Coronary artery (tissue), 2 donors: ENCODE measurements around the gene EVI5.
"Not testable (repeated sequence)": the region's sequence is repeated elsewhere in the genome, so short reads cannot be mapped to it uniquely, and the experiment has no call there.

Experiments used
- DNase-seq: peaks from one replicate; pipeline ENCODE4 v3.0.0-alpha.2; 2017; ENCODE audit warnings: low spot score
- H3K27ac ChIP-seq, 2 donors: fragments of 200-600 bp; sonication (generic); one replicate each; pipeline ENCODE4 v1.5.1; 2016 to 2019
- H3K4me3 ChIP-seq: fragments of 200-600 bp; sonication (generic); 2 replicates; pipeline ENCODE4 v1.5.1; 2016; ENCODE audit warnings: mild to moderate bottlenecking, moderate library complexity
- TF ChIP-seq, protein P1 (sequence below): fragments of 200-600 bp; sonication (generic); IDR thresholded peaks from one replicate; pipeline ENCODE4 v1.5.1; 2019; ENCODE audit warnings: antibody characterized with exemption

EVI5 gene

DNA sequence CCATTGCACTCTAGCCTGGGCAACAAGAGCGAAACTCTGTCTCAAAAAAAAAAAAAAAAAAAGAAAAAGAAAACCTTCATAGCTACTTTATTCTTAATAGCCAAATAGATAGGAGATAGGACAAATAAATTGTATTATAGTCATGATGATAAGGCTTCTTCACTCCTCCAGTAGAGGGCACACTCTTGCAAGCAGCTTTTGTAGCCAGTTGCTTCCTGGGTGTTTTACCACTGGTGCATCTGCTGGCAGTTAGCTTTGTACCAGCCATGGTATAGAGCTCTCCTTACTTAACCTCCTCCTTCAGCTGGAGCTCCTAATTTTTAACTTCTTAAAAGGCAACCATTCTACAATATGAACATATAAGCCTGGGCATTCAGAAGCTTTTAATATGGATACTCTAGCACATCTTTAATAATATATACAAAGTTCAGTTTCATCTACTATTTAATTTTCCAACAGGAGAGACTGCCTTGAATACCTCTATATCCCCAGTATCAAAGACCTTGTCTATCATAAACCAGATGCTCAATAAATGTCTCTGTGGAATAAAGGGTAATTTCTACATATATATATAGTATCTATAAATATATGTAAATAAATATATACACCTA, 35.8 kb downstream of the EVI5 start:
- H3K4me3 ChIP-seq: no peak overlapping the region
- DNase-seq: no peak

GRCh38 chr1:92748138-92748537, 36.8 kb downstream of the EVI5 start:
- H3K27ac ChIP-seq: no peak overlapping the region
- H3K4me3 ChIP-seq: no peak overlapping the region
- DNase-seq: no peak
- TF ChIP-seq, protein P1, sequence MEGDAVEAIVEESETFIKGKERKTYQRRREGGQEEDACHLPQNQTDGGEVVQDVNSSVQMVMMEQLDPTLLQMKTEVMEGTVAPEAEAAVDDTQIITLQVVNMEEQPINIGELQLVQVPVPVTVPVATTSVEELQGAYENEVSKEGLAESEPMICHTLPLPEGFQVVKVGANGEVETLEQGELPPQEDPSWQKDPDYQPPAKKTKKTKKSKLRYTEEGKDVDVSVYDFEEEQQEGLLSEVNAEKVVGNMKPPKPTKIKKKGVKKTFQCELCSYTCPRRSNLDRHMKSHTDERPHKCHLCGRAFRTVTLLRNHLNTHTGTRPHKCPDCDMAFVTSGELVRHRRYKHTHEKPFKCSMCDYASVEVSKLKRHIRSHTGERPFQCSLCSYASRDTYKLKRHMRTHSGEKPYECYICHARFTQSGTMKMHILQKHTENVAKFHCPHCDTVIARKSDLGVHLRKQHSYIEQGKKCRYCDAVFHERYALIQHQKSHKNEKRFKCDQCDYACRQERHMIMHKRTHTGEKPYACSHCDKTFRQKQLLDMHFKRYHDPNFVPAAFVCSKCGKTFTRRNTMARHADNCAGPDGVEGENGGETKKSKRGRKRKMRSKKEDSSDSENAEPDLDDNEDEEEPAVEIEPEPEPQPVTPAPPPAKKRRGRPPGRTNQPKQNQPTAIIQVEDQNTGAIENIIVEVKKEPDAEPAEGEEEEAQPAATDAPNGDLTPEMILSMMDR: no peak

More for the DNA sequence above, 35.8 kb downstream of the EVI5 start:
- TF ChIP-seq, protein P1: peak; percentile 25
- no peak overlapping the region for H3K27ac ChIP-seq

DNA sequence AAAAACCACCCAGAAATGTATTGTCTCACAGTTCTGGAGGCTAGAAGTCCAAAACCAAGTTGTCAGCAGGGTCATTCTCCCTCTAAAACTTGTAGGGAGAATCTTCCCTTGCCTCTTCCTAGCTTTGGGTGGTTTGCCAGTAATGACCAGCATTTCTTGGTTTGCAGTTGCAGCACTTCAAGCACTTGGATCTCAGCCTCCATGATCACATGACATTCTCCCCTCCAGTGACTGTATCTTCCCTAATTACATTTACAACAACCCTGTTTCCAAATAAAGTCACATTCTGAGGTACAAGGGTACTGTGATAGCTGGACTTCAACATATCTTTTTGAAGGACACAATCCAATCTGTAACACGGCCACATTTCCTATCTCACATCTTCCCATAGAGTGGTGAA, 37.2 kb downstream of the EVI5 start:
- no peak for DNase-seq
- Histone ChIP-seq H3K27ac (no peak overlapping the region), H3K4me3 (no peak overlapping the region)
- TF ChIP-seq, protein P1: no peak

GRCh38 chr1:92746255-92746654, 38.7 kb downstream of the EVI5 start:
- H3K27ac ChIP-seq, DNase-seq, H3K4me3 ChIP-seq: not testable (repeated sequence)

- TF ChIP-seq, protein P1: no peak
- DNase-seq: no peak
- Histone ChIP-seq H3K4me3 (no peak overlapping the region), H3K27ac (no peak overlapping the region)
These were observed 41.7 kb downstream of the EVI5 start for GRCh38 chr1:92743221-92743620.

DNA sequence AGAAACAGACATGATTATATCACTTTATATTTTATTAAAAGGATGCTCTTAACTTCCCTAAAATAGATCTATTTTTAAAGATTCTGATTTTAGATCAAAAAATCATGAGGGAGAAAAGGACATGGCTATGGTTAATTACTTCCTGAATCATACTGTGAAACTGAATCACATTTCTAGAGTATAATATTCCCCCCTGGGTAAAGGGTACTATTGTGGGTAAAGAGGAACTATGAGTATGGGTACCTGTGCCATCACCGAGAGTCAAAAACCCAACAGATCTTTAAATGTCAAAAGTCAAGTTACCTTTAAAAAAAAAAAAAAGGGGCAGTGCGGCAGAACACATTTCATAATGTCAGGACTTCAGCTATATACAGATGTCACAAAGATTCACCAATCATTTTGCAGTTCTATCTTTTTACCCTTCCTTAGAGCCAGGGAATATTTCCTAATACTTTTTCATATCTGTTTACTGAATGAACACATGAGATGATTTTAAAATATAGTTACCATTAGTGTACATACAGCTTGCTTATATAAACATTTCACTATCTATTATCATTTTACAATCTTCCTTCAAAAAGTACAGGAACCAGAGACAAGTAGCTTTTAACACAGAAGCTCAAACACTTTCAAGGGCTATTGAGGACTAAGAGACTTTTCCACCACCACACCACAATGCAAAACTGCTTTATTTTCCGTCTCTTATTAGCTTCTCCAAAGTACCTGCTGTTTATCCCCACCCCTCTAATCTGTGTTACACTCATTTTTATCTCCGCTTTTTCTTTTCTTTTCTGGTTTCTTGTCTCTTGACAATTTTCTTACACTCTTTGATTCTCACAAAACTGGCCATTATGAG, 45.0 kb downstream of the EVI5 start:
- no peak overlapping the region for H3K4me3 ChIP-seq
- H3K27ac ChIP-seq: no peak overlapping the region
- TF ChIP-seq, protein P1: no peak

GRCh38 chr1:92736395-92736794, 48.5 kb downstream of the EVI5 start:
- TF ChIP-seq, protein P1: no peak
- Histone ChIP-seq H3K4me3 (no peak overlapping the region), H3K27ac (no peak overlapping the region)
- DNase-seq: no peak

More for the DNA sequence above, 45.0 kb downstream of the EVI5 start:
- no peak for DNase-seq
